GM12878 (cell line): Measurements from ENCODE around the gene ZBTB49. TPM values are rescaled to one million over a fixed set of nuclear protein-coding genes. Genes with fewer than 3 reads are reported as not detected.

Source experiments
- ATAC-seq: fragments of 200-7000 bp; cut with Tn5 transposase; 3 replicates; pipeline ENCODE4 v1.9.1; 2020; ENCODE audit warnings: mild to moderate bottlenecking, moderate library complexity
- BruUV-seq: library from RNA; stranded (reverse); fragments of 400-500 nt; replicated peaks from 2 replicates; lab custom pipeline; 2021; lab: Mats Ljungman, UMichigan
- CTCF ChIA-PET: fragments of 300-600 bp; sonication (Branson Sonifier 250); formaldehyde crosslinking; extraction: SDS; loops from one replicate; lab custom pipeline; 2021; ENCODE audit warnings: inconsistent platforms; lab: Yijun Ruan, JAX
- POLR2A ChIA-PET: fragments of 350-600 bp; formaldehyde crosslinking; extraction: SDS; loops from one replicate; lab custom pipeline; 2021; ENCODE audit warnings: inconsistent platforms; lab: Charles Lee
- RAD21 ChIA-PET: fragments of 300-600 bp; sonication (Branson Sonifier 250); formaldehyde crosslinking; loops from one replicate; lab custom pipeline; 2023; ENCODE audit warnings: antibody characterized with exemption; ENCODE audit not compliant: unreplicated experiment; lab: Charles Lee
- SMC1A ChIA-PET: fragments of 300-600 bp; sonication (Branson Sonifier 250); formaldehyde crosslinking; loops from one replicate; lab custom pipeline; 2023; ENCODE audit not compliant: unreplicated experiment, uncharacterized antibody; lab: Charles Lee
- DNase-seq: peaks from one replicate; pipeline ENCODE4 v3.0.0-alpha.2; 2011; ENCODE audit warnings: low read depth, low spot score
- FAIRE-seq: peaks from 3 replicates; lab custom pipeline; 2011; peaks lifted over from hg19 to GRCh38; lab: Jason Lieb, UNC
- H2AFZ ChIP-seq: 2 replicates; pipeline ENCODE4 v1.6.0; 2011; ENCODE audit warnings: low read depth, low read length, control low read depth; ENCODE audit not compliant: control insufficient read depth
- H3K27ac ChIP-seq: 2 replicates; pipeline ENCODE4 v1.5.1; 2011; ENCODE audit warnings: control low read depth; ENCODE audit not compliant: control insufficient read depth, insufficient read depth
- H3K27me3 ChIP-seq, 2 experiments: replicated peaks in 1 of 2; 2 replicates each; pipeline versions ENCODE4 v1.6.0 to v1.6.1; 2011; ENCODE audit warnings: low read length in 1 of 2; ENCODE audit not compliant: control insufficient read depth in 2 of 2, insufficient read depth in 2 of 2
- H3K36me3 ChIP-seq, 2 experiments: 2 replicates each; pipeline ENCODE4 v1.5.1; 2011; ENCODE audit warnings: low read length in 1 of 2; ENCODE audit not compliant: control insufficient read depth in 2 of 2, insufficient read depth in 2 of 2
- H3K4me1 ChIP-seq: 2 replicates; pipeline ENCODE4 v1.6.1; 2011; ENCODE audit warnings: mild to moderate bottlenecking, low read length, moderate library complexity, mixed read lengths; ENCODE audit not compliant: control insufficient read depth, insufficient read depth
- H3K4me2 ChIP-seq: 2 replicates; pipeline ENCODE4 v1.6.0; 2011; ENCODE audit warnings: control low read depth; ENCODE audit not compliant: control insufficient read depth, insufficient read depth
- H3K4me3 ChIP-seq: fragments of 200-600 bp; sonication (generic); 2 replicates; pipeline ENCODE4 v1.5.1; 2016
- H3K79me2 ChIP-seq: 2 replicates; pipeline ENCODE4 v1.6.0; 2011; ENCODE audit warnings: low read length; ENCODE audit not compliant: control insufficient read depth, insufficient read depth
- H3K9ac ChIP-seq: 2 replicates; pipeline ENCODE4 v1.8.0; 2011; ENCODE audit warnings: low read length, control low read depth, mixed read lengths; ENCODE audit not compliant: control insufficient read depth, insufficient read depth
- H3K9me3 ChIP-seq: replicated peaks from 3 replicates; pipeline ENCODE4 v1.5.1; 2011; ENCODE audit warnings: mild to moderate bottlenecking, low read length; ENCODE audit not compliant: control insufficient read depth, insufficient read depth
- H4K20me1 ChIP-seq: 2 replicates; pipeline ENCODE4 v1.6.0; 2011; ENCODE audit not compliant: control insufficient read depth, insufficient read depth
- CBFB ChIP-seq: IDR thresholded peaks from 2 replicates; pipeline ENCODE4 v1.6.1; 2016; ENCODE audit warnings: antibody characterized with exemption, low read depth
- CEBPB ChIP-seq, 2 experiments: fragments of 150-350 bp in 1 of 2; IDR thresholded peaks; 2 replicates each; pipeline ENCODE4 v1.6.1; 2012 to 2014; ENCODE audit warnings: low read depth in 2 of 2, low read length in 2 of 2, borderline replicate concordance in 1 of 2, inconsistent platforms in 1 of 2
- CHD1 ChIP-seq: IDR thresholded peaks from 2 replicates; pipeline ENCODE4 v1.6.1; 2012; ENCODE audit warnings: low read depth, low read length, improper control_type of control experiment
- CUX1 ChIP-seq: IDR thresholded peaks from 2 replicates; pipeline ENCODE4 v1.6.1; 2012; ENCODE audit warnings: improper control_type of control experiment, low read depth, low read length; ENCODE audit not compliant: insufficient replicate concordance
- E2F4 ChIP-seq: IDR thresholded peaks from 2 replicates; pipeline ENCODE4 v1.6.1; 2012; ENCODE audit warnings: low read depth, low read length, improper control_type of control experiment
- HDAC2 ChIP-seq: fragments of 200-600 bp; sonication (generic); IDR thresholded peaks from 2 replicates; pipeline ENCODE4 v1.6.1; 2017
- LARP7 ChIP-seq: fragments of 450-650 bp; IDR thresholded peaks from 2 replicates; pipeline ENCODE4 v1.6.1; 2017; ENCODE audit warnings: mild to moderate bottlenecking
- PAX5 ChIP-seq: IDR thresholded peaks from 2 replicates; pipeline ENCODE4 v1.6.1; 2011; ENCODE audit warnings: low read depth, low read length, borderline replicate concordance
- PRDM15 ChIP-seq: fragments of 450-650 bp; formaldehyde crosslinking; IDR thresholded peaks from 2 replicates; pipeline ENCODE4 v1.4.0; 2020; ENCODE audit warnings: mild to moderate bottlenecking, moderate library complexity
- SPI1 ChIP-seq: IDR thresholded peaks from 2 replicates; pipeline ENCODE4 v1.6.1; 2011; ENCODE audit warnings: low read depth, mild to moderate bottlenecking, low read length, moderate library complexity, borderline replicate concordance; ENCODE audit not compliant: insufficient read depth
- ZNF24 ChIP-seq: fragments of 450-650 bp; IDR thresholded peaks from 2 replicates; pipeline ENCODE4 v1.6.1; 2017; ENCODE audit warnings: antibody characterized with exemption, mild to moderate bottlenecking
- in situ Hi-C: fragments of 300-500 bp; cut with MboI; formaldehyde crosslinking; loops from 9 replicates; pipeline ENCODE4 v1.14.3; 2018; ENCODE audit warnings: mixed read lengths
- intact Hi-C: fragments of 100-400 bp; cut with micrococcal nuclease; formaldehyde crosslinking; loops from one replicate; pipeline ENCODE4 v1.14.2; 2022; ENCODE audit not compliant: unreplicated experiment
- polyA plus RNA-seq, 11 experiments: library from polyadenylated mRNA; depleted of rRNA in 4 of 11; unstranded in 6 of 11; stranded (reverse) in 5 of 11; fragments of >200 nt; fragmentation: Nextera tagmentation in 4 of 11; fragmentation: Illumina TruSeq in 1 of 11; extraction: Ambion mirVana in 4 of 11; extraction: Trizol in 1 of 11; gene quantifications; 1 replicate in 1 of 11; 2 replicates in 10 of 11; pipeline versions ENCODE4 v1.2.1 to v1.2.3, GENCODE V29; 2011 to 2016; ENCODE audit warnings: inconsistent platforms in 2 of 11, missing spikeins in 2 of 11, low read depth in 1 of 11
- total RNA-seq, 4 experiments: library from RNA; depleted of rRNA in 3 of 4; stranded (reverse); fragments of >200 nt in 3 of 4; fragmentation: Illumina TruSeq in 1 of 4; extraction: Trizol in 1 of 4; gene quantifications; 2 replicates each; pipeline versions ENCODE4 v1.2.1 to v1.2.3, GENCODE V29; 2013 to 2021

Gene ZBTB49
- total and polyA plus RNA-seq, 10 of the 15 experiments (the other 5 are each of a cell fraction or from before 2014, with no cell fraction given), result 0.37 to 4.8 (median 4.1) TPM

- no peak for TF ChIP-seq CUX1
- no peak for TF ChIP-seq HDAC2
- TF ChIP-seq LARP7, result no peak
Observed at GRCh38 chr4:4284827-4285618, 5.0 kb upstream of the ZBTB49 start (continued).

DNA sequence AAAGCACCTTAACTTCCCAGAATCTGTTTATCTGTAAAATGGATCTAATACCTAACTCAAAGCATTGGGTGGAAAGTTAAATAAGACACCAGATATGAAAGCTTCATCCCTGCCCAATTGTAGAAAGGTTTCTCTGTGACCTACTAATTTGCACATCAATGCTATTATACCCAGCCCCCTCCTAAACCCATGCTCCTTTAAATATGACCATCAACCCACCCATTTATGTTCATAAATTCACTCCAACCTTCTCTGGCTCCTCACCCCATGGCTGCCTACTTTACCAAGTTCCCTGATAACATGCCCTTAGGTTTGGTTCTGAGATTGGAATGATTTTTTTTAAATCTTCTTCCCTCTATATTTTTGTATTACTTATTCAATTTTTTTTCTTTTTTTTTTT, 2.0 kb upstream of the ZBTB49 start:
- DNase-seq, result no peak
- peaks cover 45% of the 10 kb centered on the region for H3K79me2 ChIP-seq
- ChIA-PET SMC1A (no interaction called here), POLR2A (interaction anchor here (0.6 kb wide), 1 partner anchor 9 kb away, joined by 5 read pairs; no protein-coding TSS in a partner anchor), RAD21 (no interaction called here), CTCF (interaction anchor here (0.6 kb wide), 1 partner anchor 29 kb away, joined by 3 read pairs; no protein-coding TSS in a partner anchor)
- in situ Hi-C loops (no loop called here), intact Hi-C loops (no loop called here)
- H3K36me3 ChIP-seq, result peaks cover 0 to 6% of the 10 kb centered on the region in 2 experiments; a peak in 1 of 4 replicates
- no peaks in the 10 kb centered on the region for H3K27me3 ChIP-seq
- BruUV-seq, result no TSS peak
- no peak overlapping the region; the same call in 1 of the 2 replicates for H3K4me3 ChIP-seq
- H3K4me2 ChIP-seq, result peak overlapping the region; percentile 23; the same call in 1 of the 2 replicates
- FAIRE-seq, result no peak
- no peaks in the 10 kb centered on the region for H4K20me1 ChIP-seq
- H3K4me1 ChIP-seq, result peaks cover 6% of the 10 kb centered on the region
- H3K27ac ChIP-seq, result no peak overlapping the region
- no peak for ATAC-seq
- H3K9ac ChIP-seq, result no peak overlapping the region
- H3K9me3 ChIP-seq, result no peaks in the 10 kb centered on the region
- no peak overlapping the region for H2AFZ ChIP-seq
- no peak for TF ChIP-seq CEBPB (IDR thresholded peaks at IDR 0.05; ENCODE audit: borderline replicate concordance in 1 of 2, low read depth in 2 of 2, low read length in 2 of 2)
- TF ChIP-seq ZNF24, result no peak
- no peak for TF ChIP-seq SPI1
- no peak for TF ChIP-seq E2F4
- TF ChIP-seq PRDM15 (CRISPR knock-in tag), result no peak
- no peak for TF ChIP-seq CHD1
- TF ChIP-seq CBFB, result no peak
- TF ChIP-seq PAX5, result no peak
